OCI-LY3 (cell line): ENCODE data around the gene KCNK5.

ENCODE experiments used
- EZH2phosphoT487 ChIP-seq: fragments of 200-600 bp; shearing (Covaris generic); IDR thresholded peaks from 2 replicates; pipeline ENCODE4 v1.6.1; 2018; ENCODE audit warnings: antibody characterized with exemption, mixed run types, low read depth
- TF ChIP-seq, protein P1 (sequence below): fragments of 200-600, 300-600 bp; sonication (generic); IDR thresholded peaks from 2 replicates; pipeline ENCODE4 v1.5.1; 2014; ENCODE audit warnings: antibody characterized with exemption, low read length, low read depth

DNA sequence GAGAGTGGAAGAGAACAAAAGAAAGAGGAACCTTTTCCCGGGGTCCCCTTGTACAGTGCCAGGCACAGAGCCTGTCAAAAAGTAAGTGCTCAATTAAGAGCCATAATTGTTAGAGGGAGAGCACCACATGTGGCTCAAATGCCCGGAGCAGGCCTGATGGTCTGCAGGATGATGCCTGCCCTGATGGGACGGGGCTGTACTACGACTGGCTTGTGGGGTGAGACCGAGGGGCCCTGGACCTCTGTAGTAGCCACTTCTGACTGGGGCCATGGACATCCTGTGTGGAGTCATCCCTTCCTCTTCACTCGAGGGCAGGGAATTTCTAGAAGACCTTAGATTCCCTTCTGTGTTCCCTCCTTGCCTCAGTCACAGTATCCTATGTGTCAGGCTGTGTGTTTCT, 47.9 kb downstream of the KCNK5 start:
- TF ChIP-seq, protein P1, sequence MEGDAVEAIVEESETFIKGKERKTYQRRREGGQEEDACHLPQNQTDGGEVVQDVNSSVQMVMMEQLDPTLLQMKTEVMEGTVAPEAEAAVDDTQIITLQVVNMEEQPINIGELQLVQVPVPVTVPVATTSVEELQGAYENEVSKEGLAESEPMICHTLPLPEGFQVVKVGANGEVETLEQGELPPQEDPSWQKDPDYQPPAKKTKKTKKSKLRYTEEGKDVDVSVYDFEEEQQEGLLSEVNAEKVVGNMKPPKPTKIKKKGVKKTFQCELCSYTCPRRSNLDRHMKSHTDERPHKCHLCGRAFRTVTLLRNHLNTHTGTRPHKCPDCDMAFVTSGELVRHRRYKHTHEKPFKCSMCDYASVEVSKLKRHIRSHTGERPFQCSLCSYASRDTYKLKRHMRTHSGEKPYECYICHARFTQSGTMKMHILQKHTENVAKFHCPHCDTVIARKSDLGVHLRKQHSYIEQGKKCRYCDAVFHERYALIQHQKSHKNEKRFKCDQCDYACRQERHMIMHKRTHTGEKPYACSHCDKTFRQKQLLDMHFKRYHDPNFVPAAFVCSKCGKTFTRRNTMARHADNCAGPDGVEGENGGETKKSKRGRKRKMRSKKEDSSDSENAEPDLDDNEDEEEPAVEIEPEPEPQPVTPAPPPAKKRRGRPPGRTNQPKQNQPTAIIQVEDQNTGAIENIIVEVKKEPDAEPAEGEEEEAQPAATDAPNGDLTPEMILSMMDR = no peak
- TF ChIP-seq EZH2phosphoT487 = no peak
